HG03521 (cell line): ENCODE results near the gene CEP104.

Experiments used
- ATAC-seq: cut with Tn5 transposase; IDR thresholded peaks from one replicate; pipeline ENCODE4 v1.9.1; 2021; ENCODE audit warnings: mild to moderate bottlenecking, moderate library complexity; ENCODE audit not compliant: unreplicated experiment

The CEP104 gene

GRCh38 chr1:3779912-3780416 is 77.0 kb downstream of the CEP104 start:
- no peak for ATAC-seq

GRCh38 chr1:3779265-3779911 is 77.6 kb downstream of the CEP104 start:
- no peak for ATAC-seq

GRCh38 chr1:3778590-3779264 is 78.3 kb downstream of the CEP104 start:
- no peak for ATAC-seq

GRCh38 chr1:3777647-3778589 is 79.1 kb downstream of the CEP104 start:
- no peak for ATAC-seq

- no peak for ATAC-seq
Observed at GRCh38 chr1:3777078-3777547, 79.9 kb downstream of the CEP104 start.

- ATAC-seq: no peak
Observed at GRCh38 chr1:3776231-3776961, 80.6 kb downstream of the CEP104 start.

- ATAC-seq: no peak
Observed at GRCh38 chr1:3775490-3776230, 81.4 kb downstream of the CEP104 start.

- ATAC-seq: no peak
Observed at GRCh38 chr1:3774946-3775489, 82.0 kb downstream of the CEP104 start.

GRCh38 chr1:3774276-3774945 is 82.6 kb downstream of the CEP104 start:
- ATAC-seq: no peak

GRCh38 chr1:3773572-3774275 is 83.3 kb downstream of the CEP104 start:
- no peak for ATAC-seq

- no peak for ATAC-seq
Observed at GRCh38 chr1:3772715-3773571, 84.1 kb downstream of the CEP104 start, which contains the start of gene SMIM1. SMIM1 (plus strand) TSS chr1:3772749; CDS start chr1:3775374, 2,625 bp downstream.

GRCh38 chr1:3772027-3772714 is 84.8 kb downstream of the CEP104 start:
- peak; percentile 67 for ATAC-seq

GRCh38 chr1:3771108-3772026 is 85.6 kb downstream of the CEP104 start:
- no peak for ATAC-seq

- ATAC-seq: no peak
Observed at GRCh38 chr1:3770047-3770765, 86.8 kb downstream of the CEP104 start.

GRCh38 chr1:3768811-3769390 is 88.1 kb downstream of the CEP104 start:
- ATAC-seq: no peak
